ENCODE results near the gene CASP10.

Gene CASP10

DNA sequence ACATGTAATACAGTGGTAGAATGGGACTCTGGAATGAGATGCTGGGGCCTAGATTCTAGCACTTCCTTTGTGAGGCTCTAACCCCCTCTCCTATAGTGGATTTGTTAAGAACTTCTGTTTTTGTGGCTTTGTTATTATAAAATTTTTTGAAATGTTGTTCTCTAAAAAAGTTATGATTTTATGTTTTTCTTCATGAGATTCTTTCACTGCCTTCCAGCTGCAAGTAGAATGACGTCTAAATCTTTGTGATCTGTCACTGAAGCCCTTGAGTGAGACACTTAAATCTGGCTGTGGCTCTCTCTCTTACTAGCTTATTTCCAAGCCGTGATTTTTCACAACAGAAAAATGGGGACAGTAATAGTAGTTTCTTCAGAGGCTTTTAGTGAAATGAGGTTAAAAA, 79.0 kb downstream of the CASP10 start:
- no peak for DNase-seq

DNA sequence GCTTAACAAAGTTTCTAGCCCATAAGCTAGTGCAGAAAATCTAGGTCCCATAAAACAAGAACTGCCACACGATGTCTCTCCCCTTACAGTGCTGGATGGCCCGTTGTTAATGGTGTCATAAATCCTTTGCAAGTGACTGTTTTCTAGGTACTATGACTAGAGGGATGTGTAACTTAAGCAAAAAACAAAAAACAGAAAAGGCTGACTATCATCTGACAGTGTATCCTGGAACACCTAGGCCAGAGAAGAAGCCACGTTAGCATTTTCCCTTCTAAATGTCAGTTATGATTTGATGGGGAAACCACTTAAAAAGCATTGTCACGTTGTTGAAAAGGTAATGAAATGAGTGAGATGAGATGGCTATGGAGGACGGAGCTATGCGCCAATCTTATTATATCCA, 79.8 kb downstream of the CASP10 start:
- DNase-seq: peak; percentile 38

DNA sequence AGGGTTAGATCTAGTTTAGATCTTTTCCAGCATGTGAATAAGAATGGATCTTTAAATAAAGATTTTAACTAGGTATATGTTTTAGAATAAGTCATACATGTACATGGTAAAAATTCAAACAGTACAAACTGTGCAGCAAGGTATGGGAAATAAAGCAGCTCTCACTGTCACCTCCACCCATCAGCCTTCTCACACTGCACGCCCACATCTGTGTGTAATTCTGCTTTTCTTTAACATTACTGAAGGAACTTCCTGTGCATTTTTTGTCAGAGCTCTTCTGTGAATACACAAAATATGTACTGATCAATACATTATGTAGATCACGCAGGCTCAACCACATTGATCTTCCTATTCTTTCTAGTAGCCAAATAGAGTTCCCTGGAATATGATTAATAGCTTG, 80.8 kb downstream of the CASP10 start:
- DNase-seq: peak; percentile 27

GRCh38 chr2:201264472-201265173, 81.7 kb downstream of the CASP10 start:
- no peak for DNase-seq

DNA sequence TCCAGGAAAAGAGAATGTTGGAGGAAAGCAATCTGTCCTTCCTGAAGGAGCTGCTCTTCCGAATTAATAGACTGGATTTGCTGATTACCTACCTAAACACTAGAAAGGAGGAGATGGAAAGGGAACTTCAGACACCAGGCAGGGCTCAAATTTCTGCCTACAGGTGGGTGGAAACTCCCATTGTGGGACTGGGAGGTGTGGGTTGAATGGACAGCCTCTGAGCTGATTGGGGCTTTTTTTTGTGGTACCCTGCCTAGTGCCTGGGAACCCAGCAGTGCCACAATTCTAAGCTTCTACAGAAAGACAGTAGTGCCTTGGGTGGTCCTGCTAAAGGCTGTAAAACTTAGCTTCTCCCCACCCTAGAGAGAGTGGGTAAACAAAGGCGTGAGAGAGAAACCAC, 83.7 kb downstream of the CASP10 start:
- no peak for DNase-seq

DNA sequence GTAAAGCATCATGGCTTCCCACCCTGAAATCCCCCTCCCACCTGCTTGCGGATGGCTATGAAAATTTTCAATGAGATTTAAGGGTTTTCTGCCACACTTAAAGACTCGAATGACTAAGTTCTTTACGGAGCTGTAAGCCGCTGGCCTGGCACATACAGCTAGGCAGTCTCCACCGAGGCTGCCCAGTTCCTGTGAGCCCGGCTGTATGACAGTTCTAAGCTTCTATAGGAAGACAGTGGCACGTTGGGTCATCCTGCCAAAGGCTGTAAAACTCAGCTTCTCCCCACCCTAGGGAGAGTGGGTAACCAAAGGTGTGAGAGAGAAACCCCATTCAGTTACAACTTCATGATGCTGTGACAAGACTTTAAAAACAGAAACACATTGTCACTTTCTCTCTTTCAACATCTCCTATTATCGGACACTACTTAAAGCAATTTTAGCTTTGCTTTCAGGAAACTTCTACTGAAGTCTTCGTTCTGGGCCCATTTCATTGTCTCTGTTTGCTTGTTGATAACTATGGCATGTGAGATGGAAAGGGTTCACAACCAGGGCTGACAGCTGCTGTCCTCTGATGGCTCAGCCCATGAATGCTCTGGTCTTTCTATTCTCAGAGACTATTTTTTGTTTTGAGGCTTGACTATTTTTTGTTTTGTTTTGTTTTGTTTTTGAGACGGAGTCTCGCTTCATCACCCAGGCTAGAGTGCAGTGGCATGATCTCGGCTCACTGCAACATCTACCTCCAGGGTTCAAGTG, 84.5 kb downstream of the CASP10 start:
- DNase-seq: peak; percentile 24

DNA sequence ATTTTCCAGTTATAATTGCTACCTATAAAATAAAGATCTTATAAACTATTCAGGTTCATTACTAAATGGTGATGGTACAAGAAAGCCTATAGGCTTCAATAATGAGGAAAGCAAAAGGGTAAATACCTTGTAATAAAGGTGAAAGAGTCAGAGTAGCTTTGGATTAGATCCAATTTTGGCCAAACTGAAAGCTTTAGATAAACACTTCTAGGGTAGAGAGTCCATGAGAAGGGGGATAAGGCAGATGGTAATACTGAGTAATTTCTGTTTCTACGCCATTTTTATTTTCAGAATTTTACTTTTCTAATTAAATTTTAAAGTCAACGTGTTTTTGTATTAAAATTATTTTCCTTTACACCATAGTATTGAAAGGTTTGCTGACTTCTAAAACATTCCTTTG, 86.8 kb downstream of the CASP10 start:
- DNase-seq: no peak

GRCh38 chr2:201270293-201271001, 87.5 kb downstream of the CASP10 start:
- DNase-seq: no peak

- DNase-seq: no peak
Observed at GRCh38 chr2:201271917-201272316, 89.0 kb downstream of the CASP10 start.

- DNase-seq: no peak
Observed at GRCh38 chr2:201273330-201273983, 90.5 kb downstream of the CASP10 start.

GRCh38 chr2:201275069-201275468, 92.1 kb downstream of the CASP10 start:
- DNase-seq: no peak

DNA sequence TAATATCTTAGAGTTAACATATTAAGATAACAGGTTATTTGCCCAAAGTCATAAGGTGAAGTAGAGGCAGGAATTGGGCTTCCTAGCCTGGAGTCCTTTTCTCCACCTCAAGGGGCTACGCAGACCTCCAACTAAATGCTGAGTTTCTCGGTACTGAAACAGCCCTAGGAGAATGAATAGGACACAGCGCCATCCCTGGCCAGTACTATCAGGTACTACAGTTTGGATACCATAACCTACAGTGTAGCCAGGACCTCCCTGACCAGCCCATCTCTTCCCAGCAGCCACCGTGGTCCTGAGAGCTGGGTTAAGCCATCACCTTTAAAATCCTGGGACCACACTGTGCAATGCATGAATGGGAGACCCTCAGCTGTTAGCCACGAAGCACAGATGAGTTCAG, 93.0 kb downstream of the CASP10 start:
- no peak for DNase-seq

DNA sequence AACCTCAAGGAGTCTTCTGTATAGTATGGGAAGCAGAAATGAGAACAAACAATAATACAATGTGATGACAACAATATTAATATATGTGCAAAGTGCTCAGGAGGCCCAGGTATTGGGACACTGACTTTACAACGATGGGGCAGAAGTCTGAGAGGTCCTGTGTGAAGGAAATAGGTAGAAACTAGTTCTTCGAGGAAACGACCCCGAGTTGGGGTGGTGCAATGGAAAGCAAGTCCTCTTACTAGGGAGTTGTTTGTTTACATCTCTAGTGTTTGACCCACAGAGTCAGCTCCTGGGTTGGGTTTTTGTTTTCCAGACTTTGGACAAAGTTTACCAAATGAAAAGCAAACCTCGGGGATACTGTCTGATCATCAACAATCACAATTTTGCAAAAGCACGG, 93.6 kb downstream of the CASP10 start:
- no peak for DNase-seq

Data from stimulated activated CD4-positive, alpha-beta T cell treated with anti-CD3 and anti-CD28 coated beads, Interleukin-4, amount 100 ng/mL, for 24 hours (primary cell).